Testis (tissue), 2 donors: ENCODE results near the gene ZC3H12D.

ENCODE experiments used
- POLR2A ChIP-seq: fragments of 450-650 bp; IDR thresholded peaks from one replicate; pipeline ENCODE4 v1.6.1; 2017; ENCODE audit warnings: antibody characterized with exemption, mild to moderate bottlenecking, moderate library complexity
- TF ChIP-seq, protein P1 (sequence below), 3 experiments: fragments of 450-650 bp in 2 of 3; fragments of 200-600 bp in 1 of 3; sonication (generic) in 1 of 3; IDR thresholded peaks; one replicate each; pipeline ENCODE4 v1.5.1; 2016 to 2019; ENCODE audit warnings: antibody characterized with exemption in 3 of 3, mild to moderate bottlenecking in 2 of 3, moderate library complexity in 1 of 3

DNA sequence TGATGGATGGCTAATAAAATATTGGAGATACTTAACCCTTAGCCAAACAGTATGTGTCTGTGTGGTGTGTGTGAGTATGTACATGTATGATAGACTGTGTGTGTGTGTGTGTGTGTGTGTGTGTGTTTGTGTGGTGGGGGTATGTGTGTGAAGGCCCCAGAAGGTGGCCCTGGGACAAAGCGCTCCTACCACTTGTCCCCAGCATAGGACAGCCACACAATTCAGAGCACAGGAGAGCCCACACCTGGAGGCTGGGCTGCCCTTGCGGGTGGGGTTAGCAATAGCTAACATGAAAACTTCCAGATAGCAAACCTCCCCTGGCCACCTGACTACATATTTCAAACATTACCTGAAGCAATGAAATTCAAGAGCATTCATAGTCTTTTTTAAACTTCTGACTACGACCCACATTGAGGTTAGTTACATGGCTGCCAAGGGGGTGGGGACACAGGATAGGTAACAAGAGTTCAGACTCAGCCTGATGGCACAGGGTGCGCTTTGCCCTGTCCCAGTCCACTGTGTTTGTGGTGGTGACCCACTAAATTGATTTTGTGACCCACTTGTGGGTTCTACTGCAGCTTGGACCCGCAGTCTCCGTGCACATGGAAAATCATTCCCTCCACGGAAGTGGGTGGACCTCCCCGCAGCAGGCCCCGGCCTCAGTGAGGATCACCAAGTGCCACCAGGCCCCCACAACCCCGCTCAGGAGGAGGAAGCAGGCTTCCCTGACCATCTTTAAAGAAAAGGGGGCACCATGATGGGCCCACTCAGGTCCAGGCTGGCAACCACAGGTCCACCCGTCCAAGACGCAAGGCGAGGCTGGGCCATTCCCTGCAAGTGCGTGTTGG, 34.8 kb downstream of the ZC3H12D start:
- no peak for TF ChIP-seq POLR2A
- TF ChIP-seq, protein P1, sequence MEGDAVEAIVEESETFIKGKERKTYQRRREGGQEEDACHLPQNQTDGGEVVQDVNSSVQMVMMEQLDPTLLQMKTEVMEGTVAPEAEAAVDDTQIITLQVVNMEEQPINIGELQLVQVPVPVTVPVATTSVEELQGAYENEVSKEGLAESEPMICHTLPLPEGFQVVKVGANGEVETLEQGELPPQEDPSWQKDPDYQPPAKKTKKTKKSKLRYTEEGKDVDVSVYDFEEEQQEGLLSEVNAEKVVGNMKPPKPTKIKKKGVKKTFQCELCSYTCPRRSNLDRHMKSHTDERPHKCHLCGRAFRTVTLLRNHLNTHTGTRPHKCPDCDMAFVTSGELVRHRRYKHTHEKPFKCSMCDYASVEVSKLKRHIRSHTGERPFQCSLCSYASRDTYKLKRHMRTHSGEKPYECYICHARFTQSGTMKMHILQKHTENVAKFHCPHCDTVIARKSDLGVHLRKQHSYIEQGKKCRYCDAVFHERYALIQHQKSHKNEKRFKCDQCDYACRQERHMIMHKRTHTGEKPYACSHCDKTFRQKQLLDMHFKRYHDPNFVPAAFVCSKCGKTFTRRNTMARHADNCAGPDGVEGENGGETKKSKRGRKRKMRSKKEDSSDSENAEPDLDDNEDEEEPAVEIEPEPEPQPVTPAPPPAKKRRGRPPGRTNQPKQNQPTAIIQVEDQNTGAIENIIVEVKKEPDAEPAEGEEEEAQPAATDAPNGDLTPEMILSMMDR (IDR thresholded peaks at IDR 0.05), result no peak
